ENCODE measurements around the gene RAI1.

RAI1 gene

GRCh38 chr17:17846003-17846402 lies 164.7 kb downstream of the RAI1 start:
- Histone ChIP-seq H3K18ac (ENCODE audit: low read length) (no peak overlapping the region), H3K4me2 (ENCODE audit: low read length) (no peak overlapping the region), H2BK120ac (ENCODE audit: low read depth, low read length) (no peak overlapping the region), H3K4me3 (ENCODE audit: low read length) (no peak overlapping the region), H2BK5ac (ENCODE audit: low read length) (no peak overlapping the region), H3K56ac (ENCODE audit: low read length) (no peak overlapping the region), H2BK15ac (replicated peaks; ENCODE audit: low read depth) (no peak overlapping the region), H3K23ac (ENCODE audit: low read length) (no peak overlapping the region), H3K4ac (ENCODE audit: low read depth, low read length) (no peak overlapping the region), H4K8ac (ENCODE audit: low read depth, low read length) (no peak overlapping the region), H3K27ac (ENCODE audit: low read depth, low read length) (no peak overlapping the region), H2AK5ac (ENCODE audit: low read length) (no peak overlapping the region), H4K5ac (ENCODE audit: low read length) (no peak overlapping the region), H3K4me1 (ENCODE audit: control insufficient read depth, low read depth, low read length) (peaks cover 3% of the 10 kb centered on the region), H3K27me3 (ENCODE audit: insufficient read depth, low read length, poor library complexity) (no peaks in the 10 kb centered on the region), H3K79me2 (ENCODE audit: control insufficient read depth, insufficient read depth, low read length) (no peaks in the 10 kb centered on the region), H3K9ac (ENCODE audit: low read length) (no peak overlapping the region), H3K79me1 (ENCODE audit: low read length) (no peaks in the 10 kb centered on the region), H3K36me3 (ENCODE audit: control insufficient read depth, insufficient read depth, low read length) (no peaks in the 10 kb centered on the region)
- WGBS (ENCODE audit: extremely low coverage, insufficient coverage, low lambda C conversion rate), result no CpG with 5 or more reads among the region's 8 CpGs
- DNase-seq, result no peak

- Histone ChIP-seq H3K4me3 (ENCODE audit: low read length) (no peak overlapping the region), H4K5ac (ENCODE audit: low read length) (no peak overlapping the region), H3K4ac (ENCODE audit: low read depth, low read length) (no peak overlapping the region), H3K4me2 (ENCODE audit: low read length) (no peak overlapping the region), H3K36me3 (ENCODE audit: control insufficient read depth, insufficient read depth, low read length) (no peaks in the 10 kb centered on the region), H2BK120ac (ENCODE audit: low read depth, low read length) (no peak overlapping the region), H3K4me1 (ENCODE audit: control insufficient read depth, low read depth, low read length) (no peaks in the 10 kb centered on the region), H3K79me2 (ENCODE audit: control insufficient read depth, insufficient read depth, low read length) (no peaks in the 10 kb centered on the region), H2AK5ac (ENCODE audit: low read length) (no peak overlapping the region), H2BK5ac (ENCODE audit: low read length) (no peak overlapping the region), H3K27me3 (ENCODE audit: insufficient read depth, low read length, poor library complexity) (no peaks in the 10 kb centered on the region), H3K23ac (ENCODE audit: low read length) (no peak overlapping the region), H3K79me1 (ENCODE audit: low read length) (no peaks in the 10 kb centered on the region), H3K56ac (ENCODE audit: low read length) (no peak overlapping the region), H3K27ac (ENCODE audit: low read depth, low read length) (no peak overlapping the region), H3K18ac (ENCODE audit: low read length) (no peak overlapping the region), H2BK15ac (replicated peaks; ENCODE audit: low read depth) (no peak overlapping the region), H3K9ac (ENCODE audit: low read length) (no peak overlapping the region), H4K8ac (ENCODE audit: low read depth, low read length) (no peak overlapping the region)
- DNase-seq, result no peak
- WGBS (ENCODE audit: extremely low coverage, insufficient coverage, low lambda C conversion rate), result no CpG with 5 or more reads among the region's 8 CpGs
Measured at GRCh38 chr17:17846645-17847044, 165.4 kb downstream of the RAI1 start.

GRCh38 chr17:17847118-17847689 lies 165.9 kb downstream of the RAI1 start:
- H3K27me3 ChIP-seq (ENCODE audit: insufficient read depth, low read length, poor library complexity), result no peaks in the 10 kb centered on the region
- no peak overlapping the region for H3K27ac ChIP-seq (ENCODE audit: low read depth, low read length)
- H2BK5ac ChIP-seq (ENCODE audit: low read length), result no peak overlapping the region
- H2AK5ac ChIP-seq (ENCODE audit: low read length), result no peak overlapping the region
- H2BK15ac ChIP-seq (replicated peaks; ENCODE audit: low read depth), result no peak overlapping the region
- no peaks in the 10 kb centered on the region for H3K4me1 ChIP-seq (ENCODE audit: control insufficient read depth, low read depth, low read length)
- no CpG with 5 or more reads among the region's 17 CpGs for WGBS (ENCODE audit: extremely low coverage, insufficient coverage, low lambda C conversion rate)
- no peak overlapping the region for H3K23ac ChIP-seq (ENCODE audit: low read length)
- no peak overlapping the region for H3K9ac ChIP-seq (ENCODE audit: low read length)
- no peak overlapping the region for H2BK120ac ChIP-seq (ENCODE audit: low read depth, low read length)
- no peak overlapping the region for H4K5ac ChIP-seq (ENCODE audit: low read length)
- no peak overlapping the region for H3K4me2 ChIP-seq (ENCODE audit: low read length)
- H3K4ac ChIP-seq (ENCODE audit: low read depth, low read length), result no peak overlapping the region
- no peak overlapping the region for H4K8ac ChIP-seq (ENCODE audit: low read depth, low read length)
- no peaks in the 10 kb centered on the region for H3K79me1 ChIP-seq (ENCODE audit: low read length)
- DNase-seq, result no peak
- no peaks in the 10 kb centered on the region for H3K36me3 ChIP-seq (ENCODE audit: control insufficient read depth, insufficient read depth, low read length)
- H3K18ac ChIP-seq (ENCODE audit: low read length), result no peak overlapping the region
- H3K79me2 ChIP-seq (ENCODE audit: control insufficient read depth, insufficient read depth, low read length), result no peaks in the 10 kb centered on the region
- H3K56ac ChIP-seq (ENCODE audit: low read length), result no peak overlapping the region
- no peak overlapping the region for H3K4me3 ChIP-seq (ENCODE audit: low read length)

GRCh38 chr17:17847726-17848125 lies 166.5 kb downstream of the RAI1 start:
- no peak overlapping the region for H3K4ac ChIP-seq (ENCODE audit: low read depth, low read length)
- no peak overlapping the region for H2BK120ac ChIP-seq (ENCODE audit: low read depth, low read length)
- no peaks in the 10 kb centered on the region for H3K36me3 ChIP-seq (ENCODE audit: control insufficient read depth, insufficient read depth, low read length)
- no peak overlapping the region for H3K27ac ChIP-seq (ENCODE audit: low read depth, low read length)
- no peaks in the 10 kb centered on the region for H3K4me1 ChIP-seq (ENCODE audit: control insufficient read depth, low read depth, low read length)
- no peak overlapping the region for H2BK15ac ChIP-seq (replicated peaks; ENCODE audit: low read depth)
- no peak overlapping the region for H4K5ac ChIP-seq (ENCODE audit: low read length)
- H3K18ac ChIP-seq (ENCODE audit: low read length), result no peak overlapping the region
- no peak overlapping the region for H2BK5ac ChIP-seq (ENCODE audit: low read length)
- no peak overlapping the region for H3K4me3 ChIP-seq (ENCODE audit: low read length)
- no peak overlapping the region for H3K9ac ChIP-seq (ENCODE audit: low read length)
- no CpG with 5 or more reads among the region's 5 CpGs for WGBS (ENCODE audit: extremely low coverage, insufficient coverage, low lambda C conversion rate)
- no peak for DNase-seq
- no peaks in the 10 kb centered on the region for H3K79me1 ChIP-seq (ENCODE audit: low read length)
- H2AK5ac ChIP-seq (ENCODE audit: low read length), result no peak overlapping the region
- H3K23ac ChIP-seq (ENCODE audit: low read length), result no peak overlapping the region
- H3K4me2 ChIP-seq (ENCODE audit: low read length), result no peak overlapping the region
- no peaks in the 10 kb centered on the region for H3K79me2 ChIP-seq (ENCODE audit: control insufficient read depth, insufficient read depth, low read length)
- H3K27me3 ChIP-seq (ENCODE audit: insufficient read depth, low read length, poor library complexity), result no peaks in the 10 kb centered on the region
- no peak overlapping the region for H4K8ac ChIP-seq (ENCODE audit: low read depth, low read length)
- H3K56ac ChIP-seq (ENCODE audit: low read length), result no peak overlapping the region

GRCh38 chr17:17848311-17849082 lies 167.2 kb downstream of the RAI1 start:
- H3K27ac ChIP-seq (ENCODE audit: low read depth, low read length), result no peak overlapping the region

More at GRCh38 chr17:17848311-17849082, 167.2 kb downstream of the RAI1 start:
- WGBS (ENCODE audit: extremely low coverage, insufficient coverage, low lambda C conversion rate), result no CpG with 5 or more reads among the region's 10 CpGs
- H2BK120ac ChIP-seq (ENCODE audit: low read depth, low read length), result no peak overlapping the region
- H3K4me2 ChIP-seq (ENCODE audit: low read length), result no peak overlapping the region
- H3K18ac ChIP-seq (ENCODE audit: low read length), result no peak overlapping the region
- H4K8ac ChIP-seq (ENCODE audit: low read depth, low read length), result no peak overlapping the region
- no peak overlapping the region for H3K4ac ChIP-seq (ENCODE audit: low read depth, low read length)
- no peak overlapping the region for H4K5ac ChIP-seq (ENCODE audit: low read length)
- peak overlapping the region; percentile 17 for H3K23ac ChIP-seq (ENCODE audit: low read length)
- no peak overlapping the region for H2BK15ac ChIP-seq (replicated peaks; ENCODE audit: low read depth)
- H3K56ac ChIP-seq (ENCODE audit: low read length), result no peak overlapping the region
- no peaks in the 10 kb centered on the region for H3K79me1 ChIP-seq (ENCODE audit: low read length)
- no peaks in the 10 kb centered on the region for H3K27me3 ChIP-seq (ENCODE audit: insufficient read depth, low read length, poor library complexity)
- H3K4me1 ChIP-seq (ENCODE audit: control insufficient read depth, low read depth, low read length), result no peaks in the 10 kb centered on the region
- no peaks in the 10 kb centered on the region for H3K79me2 ChIP-seq (ENCODE audit: control insufficient read depth, insufficient read depth, low read length)
- no peak overlapping the region for H2BK5ac ChIP-seq (ENCODE audit: low read length)
- DNase-seq, result no peak
- H2AK5ac ChIP-seq (ENCODE audit: low read length), result no peak overlapping the region
- no peak overlapping the region for H3K4me3 ChIP-seq (ENCODE audit: low read length)
- no peak overlapping the region for H3K9ac ChIP-seq (ENCODE audit: low read length)
- no peaks in the 10 kb centered on the region for H3K36me3 ChIP-seq (ENCODE audit: control insufficient read depth, insufficient read depth, low read length)

All from mesendoderm (in vitro differentiated cells).